Measurements from ENCODE around the gene EPB41L1. TPM values are rescaled to one million over a fixed set of nuclear protein-coding genes. Genes with fewer than 3 reads are reported as not detected.

EPB41L1 gene
- total RNA-seq, 2 experiments from 2014 or later = 0.28 TPM; not detected in 1

DNA sequence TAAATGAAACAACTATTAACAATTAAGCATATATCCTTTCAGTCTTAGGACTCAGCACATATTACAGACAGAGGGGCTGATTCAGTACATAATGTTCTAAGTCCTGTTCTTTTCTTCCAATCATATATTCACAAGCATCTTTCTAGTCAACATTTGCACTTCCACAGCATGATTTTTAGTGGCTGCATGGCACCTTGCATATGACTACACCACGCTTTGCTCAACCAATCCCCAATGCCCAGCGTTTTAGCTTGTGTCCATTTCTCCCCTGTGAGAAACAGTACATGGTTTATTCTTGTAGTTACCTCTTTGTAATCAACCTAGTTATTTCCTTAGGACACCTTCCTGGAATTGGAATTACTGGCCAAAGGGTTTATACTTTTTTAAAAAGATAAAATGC lies 115.0 kb downstream of the EPB41L1 start:
- no peak overlapping the region for H3K4me3 Mint-ChIP-seq
- ATAC-seq (no peak), DNase-seq (no peak)
- no peaks in the 10 kb centered on the region for H3K4me1 Mint-ChIP-seq
- H3K27ac Mint-ChIP-seq = no peak overlapping the region
- CTCF ChIA-PET = interaction anchor here (0.9 kb wide), 1 partner anchor 170 kb away, joined by 3 read pairs; no protein-coding TSS in a partner anchor
- H3K27me3 Mint-ChIP-seq = peaks cover 5% of the 10 kb centered on the region
- no peaks in the 10 kb centered on the region for H3K36me3 Mint-ChIP-seq
- H3K9me3 Mint-ChIP-seq (ENCODE audit: low read depth) = no peaks in the 10 kb centered on the region

DNA sequence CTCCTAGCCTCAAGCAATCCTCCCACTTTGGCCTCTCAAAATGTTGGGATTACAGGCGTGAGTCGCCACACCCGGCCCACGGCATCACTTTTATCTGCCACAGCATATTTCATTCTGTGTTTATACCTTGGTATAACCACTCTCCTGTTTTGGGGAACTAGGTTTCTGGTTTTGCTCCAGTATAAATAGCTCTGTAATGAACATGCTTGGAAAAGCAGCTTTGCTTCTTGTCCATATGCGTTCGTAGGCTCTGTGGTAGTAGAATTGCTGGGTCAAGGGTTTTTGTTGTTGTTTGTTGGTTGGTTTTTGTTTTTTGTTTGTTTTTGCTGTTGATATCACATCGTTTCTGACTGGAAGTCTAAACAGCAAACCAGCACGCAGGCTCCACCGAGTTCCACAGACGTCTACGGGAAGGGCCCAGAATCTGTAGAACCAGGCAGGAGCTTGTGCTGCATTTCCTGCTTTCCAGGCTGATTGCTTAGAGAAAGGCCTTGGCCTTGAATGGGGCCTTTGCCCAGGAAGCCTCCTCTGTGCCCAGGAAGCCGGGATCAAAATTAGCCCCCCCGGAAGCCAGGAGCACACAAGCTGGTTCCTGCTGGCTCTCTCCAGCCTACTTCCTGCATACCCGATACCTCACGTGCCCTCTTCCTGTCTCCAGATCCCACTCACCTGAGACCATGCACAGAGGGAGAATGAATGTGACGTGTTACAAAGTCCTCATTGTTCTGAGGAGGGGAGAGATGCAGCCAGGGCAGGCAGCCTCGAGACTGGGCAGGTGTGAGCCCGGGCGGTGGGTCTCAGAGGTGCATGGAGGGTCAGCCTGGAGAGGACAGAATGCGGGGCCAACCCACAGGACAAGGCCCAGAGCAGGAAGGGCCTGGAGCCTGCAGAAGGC lies 116.5 kb downstream of the EPB41L1 start:
- no peak for ATAC-seq
- DNase-seq = no peak
- no peaks in the 10 kb centered on the region for H3K4me1 Mint-ChIP-seq
- no peak overlapping the region for H3K27ac Mint-ChIP-seq
- H3K36me3 Mint-ChIP-seq = no peaks in the 10 kb centered on the region
- peaks cover 15% of the 10 kb centered on the region for H3K27me3 Mint-ChIP-seq
- H3K4me3 Mint-ChIP-seq = no peak overlapping the region
- no peaks in the 10 kb centered on the region for H3K9me3 Mint-ChIP-seq (ENCODE audit: low read depth)
- CTCF ChIA-PET = interaction anchor here (0.6 kb wide), 1 partner anchor 859 kb away, joined by 4 read pairs; the partner anchor contains the start of gene UQCC1

DNA sequence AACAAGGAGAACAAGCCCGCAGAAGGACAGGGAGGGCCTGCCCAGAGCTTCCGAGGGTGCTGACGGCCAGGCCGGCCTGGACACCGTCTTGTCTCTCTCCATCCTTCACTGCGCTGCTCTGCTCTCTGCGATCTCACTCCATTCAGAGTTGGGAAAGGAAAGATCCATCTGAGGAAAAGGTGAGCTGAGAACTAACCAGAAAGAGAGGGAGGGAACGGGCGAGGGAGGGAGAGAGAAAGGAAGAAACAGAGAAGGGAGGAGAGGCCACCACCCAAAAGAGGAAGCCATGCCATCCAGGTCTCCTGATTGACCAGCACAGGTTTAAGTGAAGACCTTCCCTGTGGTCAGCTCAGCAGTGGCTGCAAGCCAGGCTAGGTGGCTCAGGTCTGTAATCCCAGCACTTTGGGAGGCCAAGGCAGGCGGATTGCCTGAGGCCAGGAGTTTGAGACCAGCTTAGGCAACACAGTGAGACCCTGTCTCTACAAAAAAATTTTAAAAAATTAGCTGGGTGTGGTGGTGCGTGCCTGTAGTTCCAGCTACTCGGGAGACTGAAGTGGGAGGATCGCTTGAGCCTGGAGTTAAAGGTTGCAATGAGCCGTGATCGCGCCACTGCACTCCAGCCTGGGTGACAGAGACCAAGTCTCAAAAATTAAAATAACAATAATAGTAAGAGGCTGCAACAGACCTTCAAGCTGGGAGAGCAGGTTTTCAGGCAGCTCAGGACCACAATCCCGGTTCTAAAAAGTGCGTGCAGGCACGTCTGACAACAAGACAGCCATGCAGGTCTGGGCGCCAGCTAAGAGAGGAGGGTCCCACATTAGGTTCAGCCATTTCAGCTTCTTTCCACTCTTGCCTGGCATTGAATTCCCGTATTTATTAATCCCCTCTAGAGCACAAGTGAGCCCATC lies 117.4 kb downstream of the EPB41L1 start:
- no peak overlapping the region for H3K27ac Mint-ChIP-seq
- CTCF ChIA-PET = interaction anchor here (0.9 kb wide), 1 partner anchor 168 kb away, joined by 3 read pairs; no protein-coding TSS in a partner anchor

DNA sequence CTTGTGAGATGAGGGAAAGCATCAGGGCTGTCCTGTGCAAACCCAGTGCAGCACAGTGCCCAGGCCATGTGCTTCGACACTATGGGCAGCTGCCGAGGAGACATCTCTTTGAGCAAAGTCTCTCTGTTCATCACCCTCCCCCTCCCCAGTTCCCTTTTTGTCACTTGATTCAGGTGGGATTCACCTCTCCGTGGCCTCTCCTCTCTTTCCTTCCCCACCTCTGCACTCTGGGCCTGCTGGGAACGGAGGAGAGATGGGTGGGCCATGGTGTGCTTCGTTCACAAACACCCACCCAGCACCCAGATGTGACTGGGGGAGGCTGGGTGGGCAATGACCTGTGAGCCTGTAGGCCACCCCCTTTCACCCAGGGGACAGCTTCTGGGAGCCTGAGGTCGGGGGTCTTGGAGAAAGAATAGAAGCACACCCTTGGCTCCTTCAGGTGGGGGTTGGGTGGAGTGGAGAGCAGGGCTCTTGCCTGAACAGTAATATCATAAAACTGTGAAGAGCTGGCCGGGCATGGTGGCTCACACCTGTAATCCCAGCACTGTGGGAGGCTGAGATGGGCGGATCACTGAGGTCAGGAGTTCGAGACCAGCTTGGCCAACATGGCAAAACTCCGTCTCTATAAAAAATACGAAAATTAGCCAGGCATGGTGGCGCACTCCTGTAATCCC lies 118.1 kb downstream of the EPB41L1 start:
- DNase-seq = no peak
- Mint-ChIP-seq H3K4me3 (no peak overlapping the region), H3K4me1 (no peaks in the 10 kb centered on the region), H3K27me3 (peaks cover 15% of the 10 kb centered on the region), H3K36me3 (no peaks in the 10 kb centered on the region), H3K9me3 (ENCODE audit: low read depth) (no peaks in the 10 kb centered on the region), H3K27ac (no peak overlapping the region)
- CTCF ChIA-PET = interaction anchor here (0.6 to 1.7 kb wide), 4 partner anchors 71 to 167 kb away, joined by 3 to 15 read pairs (median 4); no protein-coding TSS in a partner anchor
- ATAC-seq = no peak

More for the DNA sequence above, 117.4 kb downstream of the EPB41L1 start:
- Mint-ChIP-seq H3K27me3 (peaks cover 15% of the 10 kb centered on the region), H3K9me3 (ENCODE audit: low read depth) (no peaks in the 10 kb centered on the region), H3K4me3 (no peak overlapping the region), H3K4me1 (no peaks in the 10 kb centered on the region), H3K36me3 (no peaks in the 10 kb centered on the region)
- DNase-seq = no peak
- ATAC-seq = no peak

DNA sequence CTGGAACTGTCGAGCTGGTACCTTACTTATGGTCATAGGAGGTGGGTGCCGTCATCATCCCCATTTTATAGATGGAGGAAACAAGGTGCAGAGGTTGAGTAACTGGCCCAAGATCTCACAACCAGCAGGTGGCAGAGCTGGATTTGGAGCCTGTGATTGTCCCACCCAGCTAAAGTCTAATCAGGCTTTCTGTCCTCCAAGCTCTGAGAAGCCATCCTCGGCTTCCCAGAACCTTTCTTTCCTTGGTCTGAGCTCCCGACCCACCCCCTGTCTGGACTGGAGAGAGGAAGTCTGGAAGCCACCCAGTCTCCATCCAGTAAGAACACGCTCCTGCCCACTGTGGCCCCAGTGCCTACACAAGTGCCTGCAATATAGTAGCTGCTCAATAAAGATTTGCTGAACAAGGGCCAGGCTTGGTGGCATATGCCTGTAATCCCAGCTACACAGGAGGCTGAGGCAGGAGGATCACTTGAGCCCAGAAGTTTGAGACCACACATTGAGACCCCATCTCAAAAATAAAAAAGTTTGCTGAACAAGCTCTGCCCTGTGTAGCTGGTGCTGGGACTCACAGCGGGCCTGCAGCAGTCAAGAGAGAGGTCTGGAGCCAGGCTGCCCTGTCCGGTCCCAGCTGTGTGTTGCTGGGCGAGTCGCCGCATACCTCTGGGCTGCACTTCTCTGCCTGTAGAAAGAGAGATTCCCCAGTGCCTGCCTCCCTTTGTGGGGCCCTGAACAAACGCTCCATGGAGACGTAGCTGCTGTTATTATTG lies 119.1 kb downstream of the EPB41L1 start:
- no peak overlapping the region for H3K4me3 Mint-ChIP-seq
- DNase-seq (no peak), ATAC-seq (no peak)
- H3K27ac Mint-ChIP-seq = no peak overlapping the region
- H3K9me3 Mint-ChIP-seq (ENCODE audit: low read depth) = no peaks in the 10 kb centered on the region
- CTCF ChIA-PET = interaction anchor here (0.6 to 1.7 kb wide), 6 partner anchors 60 to 219 kb away, joined by 3 to 15 read pairs (median 3); no protein-coding TSS in a partner anchor
- H3K27me3 Mint-ChIP-seq = peaks cover 20% of the 10 kb centered on the region
- H3K36me3 Mint-ChIP-seq = no peaks in the 10 kb centered on the region
- H3K4me1 Mint-ChIP-seq = no peaks in the 10 kb centered on the region

DNA sequence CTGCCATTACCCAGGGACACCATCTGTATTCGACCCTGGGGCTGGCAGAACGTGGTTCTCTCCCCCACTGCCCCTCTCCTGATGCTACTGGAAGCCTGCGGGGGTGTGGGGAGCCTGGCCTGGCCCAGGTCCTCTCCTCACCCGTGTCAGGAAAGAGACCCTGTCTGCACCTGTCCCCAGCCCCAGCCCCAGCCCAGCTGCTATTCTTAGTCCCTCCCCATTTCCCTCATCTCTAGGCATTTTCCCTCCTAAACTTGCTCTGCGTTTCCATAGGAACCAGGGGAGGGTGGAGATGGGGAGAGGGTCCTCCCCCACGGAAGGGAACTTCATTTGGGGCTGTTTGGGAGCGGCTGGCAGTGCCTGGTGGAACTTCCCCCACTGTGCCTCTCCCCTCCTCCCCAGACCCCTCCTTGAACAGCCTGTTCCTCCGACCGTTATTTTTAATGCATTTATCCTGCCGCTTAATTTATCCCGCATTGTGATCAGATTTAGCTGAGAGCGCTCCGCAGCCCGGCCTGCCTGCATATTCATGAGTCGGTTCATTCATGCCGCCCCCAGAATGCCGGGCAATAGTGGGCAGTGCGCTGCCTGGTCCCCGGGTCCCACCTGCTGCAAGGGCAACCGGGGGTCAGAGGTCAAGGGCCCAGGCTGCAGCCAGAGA lies 119.8 kb downstream of the EPB41L1 start:
- peaks cover 20% of the 10 kb centered on the region for H3K27me3 Mint-ChIP-seq
- H3K4me1 Mint-ChIP-seq = no peaks in the 10 kb centered on the region
- H3K9me3 Mint-ChIP-seq (ENCODE audit: low read depth) = no peaks in the 10 kb centered on the region
- CTCF ChIA-PET = interaction anchor here (0.6 to 1.7 kb wide), 3 partner anchors 162 to 218 kb away, joined by 3 to 15 read pairs (median 3); no protein-coding TSS in a partner anchor
- DNase-seq (no peak), ATAC-seq (no peak)
- H3K4me3 Mint-ChIP-seq = no peak overlapping the region
- no peak overlapping the region for H3K27ac Mint-ChIP-seq
- H3K36me3 Mint-ChIP-seq = no peaks in the 10 kb centered on the region

DNA sequence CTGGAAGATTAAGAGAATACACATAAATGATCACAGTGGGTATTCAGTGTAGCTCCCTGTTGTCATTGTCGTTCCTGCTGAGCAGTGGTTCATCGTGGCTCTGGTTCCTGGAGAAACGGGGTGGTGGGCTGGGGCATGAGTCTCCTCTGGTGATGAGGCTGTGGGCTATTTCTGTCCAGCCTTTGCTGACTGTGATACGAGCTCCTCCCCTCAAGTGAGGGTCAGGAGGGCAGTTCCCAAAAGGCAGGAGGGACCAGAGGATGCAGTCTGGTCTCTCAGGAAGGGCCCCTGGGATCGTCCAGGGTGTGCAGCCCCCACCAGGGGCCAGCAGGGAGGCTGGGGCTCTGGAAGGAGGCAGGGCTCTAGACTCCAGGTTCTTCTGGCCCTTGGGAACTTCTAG lies 120.5 kb downstream of the EPB41L1 start:
- ATAC-seq = no peak
- CTCF ChIA-PET = no interaction called here
- H3K4me3 Mint-ChIP-seq = no peak overlapping the region

GRCh38 chr20:36275441-36276189 lies 121.1 kb downstream of the EPB41L1 start:
- CTCF ChIA-PET = no interaction called here
- no peak overlapping the region for H3K27ac Mint-ChIP-seq
- no peaks in the 10 kb centered on the region for H3K9me3 Mint-ChIP-seq (ENCODE audit: low read depth)
- no peak for DNase-seq
- no peak overlapping the region for H3K4me3 Mint-ChIP-seq
- H3K27me3 Mint-ChIP-seq = peaks cover 20% of the 10 kb centered on the region
- H3K36me3 Mint-ChIP-seq = no peaks in the 10 kb centered on the region
- ATAC-seq = no peak
- H3K4me1 Mint-ChIP-seq = no peaks in the 10 kb centered on the region

More for the DNA sequence above, 120.5 kb downstream of the EPB41L1 start:
- no peaks in the 10 kb centered on the region for H3K36me3 Mint-ChIP-seq
- H3K27me3 Mint-ChIP-seq = peaks cover 20% of the 10 kb centered on the region
- no peak overlapping the region for H3K27ac Mint-ChIP-seq
- no peaks in the 10 kb centered on the region for H3K9me3 Mint-ChIP-seq (ENCODE audit: low read depth)
- no peaks in the 10 kb centered on the region for H3K4me1 Mint-ChIP-seq
- no peak for DNase-seq

GRCh38 chr20:36277546-36277945 lies 123.0 kb downstream of the EPB41L1 start:
- peaks cover 20% of the 10 kb centered on the region for H3K27me3 Mint-ChIP-seq
- no peak overlapping the region for H3K4me3 Mint-ChIP-seq
- H3K36me3 Mint-ChIP-seq = no peaks in the 10 kb centered on the region
- DNase-seq = no peak
- H3K4me1 Mint-ChIP-seq = no peaks in the 10 kb centered on the region
- H3K9me3 Mint-ChIP-seq (ENCODE audit: low read depth) = no peaks in the 10 kb centered on the region
- CTCF ChIA-PET = no interaction called here
- no peak for ATAC-seq
- no peak overlapping the region for H3K27ac Mint-ChIP-seq

GRCh38 chr20:36279362-36279761 lies 124.8 kb downstream of the EPB41L1 start:
- CTCF ChIA-PET = no interaction called here
- no peaks in the 10 kb centered on the region for H3K36me3 Mint-ChIP-seq
- no peak for DNase-seq

GRCh38 chr20:36279776-36280175 lies 125.2 kb downstream of the EPB41L1 start:
- H3K4me1 Mint-ChIP-seq = no peaks in the 10 kb centered on the region
- H3K9me3 Mint-ChIP-seq (ENCODE audit: low read depth) = no peaks in the 10 kb centered on the region
- DNase-seq (no peak), ATAC-seq (no peak)
- peaks cover 24% of the 10 kb centered on the region for H3K27me3 Mint-ChIP-seq
- CTCF ChIA-PET = no interaction called here
- no peak overlapping the region for H3K27ac Mint-ChIP-seq
- no peak overlapping the region for H3K4me3 Mint-ChIP-seq
- no peaks in the 10 kb centered on the region for H3K36me3 Mint-ChIP-seq

More at GRCh38 chr20:36279362-36279761, 124.8 kb downstream of the EPB41L1 start:
- Mint-ChIP-seq H3K9me3 (ENCODE audit: low read depth) (no peaks in the 10 kb centered on the region), H3K4me3 (no peak overlapping the region), H3K27ac (no peak overlapping the region), H3K27me3 (peaks cover 28% of the 10 kb centered on the region), H3K4me1 (no peaks in the 10 kb centered on the region)
- no peak for ATAC-seq
